Stimulated activated naive CD4-positive, alpha-beta T cell (primary cell): ENCODE data around the gene PECR.
"Not testable (repeated sequence)": the region's sequence is repeated elsewhere in the genome, so short reads cannot be mapped to it uniquely, and the experiment has no call there.

Source experiments
- DNase-seq, 6 experiments: peaks; one replicate each; lab custom pipeline; 2025; lab: John Stamatoyannopoulos, UW

Gene PECR

GRCh38 chr2:216029416-216030129, 52.0 kb downstream of the PECR start:
- no peak for DNase-seq

- DNase-seq: no peak
Measured at GRCh38 chr2:216024779-216025336, 56.8 kb downstream of the PECR start.

GRCh38 chr2:216023055-216023648, 58.5 kb downstream of the PECR start:
- DNase-seq: peak in 4 of 6 experiments; percentile 1 to 42 (median 28)

- no peak for DNase-seq
Measured at GRCh38 chr2:216021768-216022565, 59.6 kb downstream of the PECR start.

- DNase-seq: no peak
Measured at GRCh38 chr2:216018709-216019108, 62.9 kb downstream of the PECR start.

GRCh38 chr2:216017365-216017764, 64.2 kb downstream of the PECR start:
- DNase-seq: no peak

- peak in 1 of 6 experiments; percentile 17 for DNase-seq
Measured at GRCh38 chr2:216016581-216016980, 65.0 kb downstream of the PECR start.

GRCh38 chr2:216015722-216016464, 65.7 kb downstream of the PECR start:
- peak in 5 of 6 experiments; percentile 1 to 49 (median 36) for DNase-seq

GRCh38 chr2:216014986-216015385, 66.6 kb downstream of the PECR start:
- DNase-seq: no peak

GRCh38 chr2:216014006-216014405, 67.6 kb downstream of the PECR start:
- DNase-seq: no peak

GRCh38 chr2:216013080-216013909, 68.3 kb downstream of the PECR start, which contains the start of gene MREG:
Gene MREG (minus strand): TSS chr2:216013551. CDS start chr2:216013327, 224 bp downstream.
- peak; percentile 59 to 83 (median 78) for DNase-seq

GRCh38 chr2:216012830-216013079, 68.9 kb downstream of the PECR start:
- no peak for DNase-seq

GRCh38 chr2:216012133-216012829, 69.3 kb downstream of the PECR start:
- no peak for DNase-seq

GRCh38 chr2:216009215-216009614, 72.4 kb downstream of the PECR start:
- DNase-seq: not testable (repeated sequence)

- no peak for DNase-seq
Measured at GRCh38 chr2:216008387-216008786, 73.2 kb downstream of the PECR start.

- DNase-seq: no peak
Measured at GRCh38 chr2:216006164-216006663, 75.4 kb downstream of the PECR start.

GRCh38 chr2:216004697-216005283, 76.8 kb downstream of the PECR start:
- DNase-seq: no peak

GRCh38 chr2:216003876-216004696, 77.5 kb downstream of the PECR start:
- no peak for DNase-seq

GRCh38 chr2:216002693-216003092, 78.9 kb downstream of the PECR start:
- no peak for DNase-seq
